ENCODE results near the gene XCL2. TPM values are rescaled to one million over a fixed set of nuclear protein-coding genes. Genes with fewer than 3 reads are reported as not detected.
A peak's percentile ranks its signal among the peaks of the same experiment; 100 is the strongest.

The XCL2 gene
- total and polyA plus RNA-seq, 10 of the 15 experiments (the other 5 are each of a cell fraction or from before 2014, with no cell fraction given): 0.50 to 299 (median 4.8) TPM

GRCh38 chr1:168504064-168504837 is 39.5 kb downstream of the XCL2 start:
- ChIA-PET CTCF (interaction anchor here (0.7 to 4.4 kb wide), 11 partner anchors 8 to 162 kb away, joined by 3 to 25 read pairs (median 3); no protein-coding TSS in a partner anchor), POLR2A (interaction anchor here (0.6 to 2.3 kb wide), 5 partner anchors 14 to 277 kb away, joined by 3 to 12 read pairs (median 3); no protein-coding TSS in a partner anchor), RAD21 (ENCODE audit: unreplicated experiment) (interaction anchor here (0.7 to 2.4 kb wide), 12 partner anchors 10 to 161 kb away, joined by 3 to 15 read pairs (median 4); no protein-coding TSS in a partner anchor), SMC1A (ENCODE audit: uncharacterized antibody, unreplicated experiment) (interaction anchor here (0.6 to 10.2 kb wide), 26 partner anchors 9 to 81 kb away, joined by 3 to 125 read pairs (median 5); no protein-coding TSS in a partner anchor)
- no peaks in the 10 kb centered on the region for H3K36me3 ChIP-seq (ENCODE audit: control insufficient read depth in 2 of 2, insufficient read depth in 2 of 2, low read length in 1 of 2)
- intact Hi-C loops (cut with micrococcal nuclease; ENCODE audit: unreplicated experiment): loop anchor here (1.0 kb wide), 1 partner anchor 38 kb away; no protein-coding TSS in a partner anchor
- peak; percentile 87 for ATAC-seq
- no peak overlapping the region for H3K4me3 ChIP-seq
- peak; percentile 60 for DNase-seq (ENCODE audit: low read depth, low spot score)
- H3K27me3 ChIP-seq (replicated peaks in 1 of 2; ENCODE audit: control insufficient read depth in 2 of 2, insufficient read depth in 2 of 2, low read length in 1 of 2): no peaks in the 10 kb centered on the region
- no peak overlapping the region for H2AFZ ChIP-seq (ENCODE audit: control insufficient read depth, low read depth, low read length)
- H3K79me2 ChIP-seq (ENCODE audit: control insufficient read depth, insufficient read depth, low read length): no peaks in the 10 kb centered on the region
- H3K27ac ChIP-seq (ENCODE audit: control insufficient read depth, insufficient read depth): no peak overlapping the region
- H3K4me2 ChIP-seq (ENCODE audit: control insufficient read depth, insufficient read depth): no peak overlapping the region
- no peaks in the 10 kb centered on the region for H3K9me3 ChIP-seq (replicated peaks; ENCODE audit: control insufficient read depth, insufficient read depth, low read length)
- in situ Hi-C loops (cut with MboI): no loop called here
- FAIRE-seq: no peak
- 11% methylated on average over 4 of the region's 4 CpGs for WGBS (ENCODE audit: insufficient coverage, insufficient replicate concordance, low lambda C conversion rate, missing lambda C conversion rate)
- H3K4me1 ChIP-seq (ENCODE audit: control insufficient read depth, insufficient read depth, low read length): peaks cover 1% of the 10 kb centered on the region
- BruUV-seq (replicated peaks): no TSS peak
- H3K9ac ChIP-seq (ENCODE audit: control insufficient read depth, insufficient read depth, low read length): no peak overlapping the region
- no peaks in the 10 kb centered on the region for H4K20me1 ChIP-seq (ENCODE audit: control insufficient read depth, insufficient read depth)
- TF ChIP-seq PML (IDR thresholded peaks at IDR 0.05; ENCODE audit: low read length) (no peak), FOXM1 (IDR thresholded peaks at IDR 0.05; ENCODE audit: low read depth, low read length) (no peak), FOXK2 (IDR thresholded peaks at IDR 0.05) (no peak), EP300 (IDR thresholded peaks at IDR 0.05; ENCODE audit: borderline replicate concordance in 1 of 2, control insufficient read depth in 1 of 2, low read depth in 2 of 2, low read length in 2 of 2) (peak in 1 of 2 experiments; percentile 47; a peak in 1 of 4 replicates), PRDM15 (CRISPR knock-in tag; IDR thresholded peaks at IDR 0.05) (no peak), RELB (IDR thresholded peaks at IDR 0.05; ENCODE audit: low read depth) (no peak), CREB1 (IDR thresholded peaks at IDR 0.05; ENCODE audit: low read depth) (no peak), NFYB (IDR thresholded peaks at IDR 0.05; ENCODE audit: insufficient read depth, low read depth, low read length) (no peak), IKZF2 (IDR thresholded peaks at IDR 0.05) (peak; percentile 79 to 80; a peak in 3 of 4 replicates), TCF3 (IDR thresholded peaks at IDR 0.05; ENCODE audit: borderline replicate concordance, insufficient read depth, low read depth, low read length) (no peak), BHLHE40 (IDR thresholded peaks at IDR 0.05; ENCODE audit: borderline replicate concordance in 1 of 2, low read depth in 2 of 2, low read length in 1 of 2) (no peak), CHD4 (IDR thresholded peaks at IDR 0.05) (no peak), SREBF1 (IDR thresholded peaks at IDR 0.05; ENCODE audit: low read length) (no peak), ATF3 (IDR thresholded peaks at IDR 0.05; ENCODE audit: borderline replicate concordance, extremely low read depth, low read depth, low read length) (no peak), MEF2A (IDR thresholded peaks at IDR 0.05; ENCODE audit: insufficient read depth, low read depth, low read length) (no peak)
